SK-N-SH (cell line): ENCODE results near the gene EFTUD2. TPM values are rescaled to one million over a fixed set of nuclear protein-coding genes. Genes with fewer than 3 reads are reported as not detected.

ENCODE experiments used
- CTCF ChIA-PET: fragments of 300-600, 350-600 bp; formaldehyde crosslinking; extraction: SDS; loops from one replicate; lab custom pipeline; 2021; lab: Yijun Ruan, JAX
- POLR2A ChIA-PET: fragments of 350-600 bp; sonication (Branson Sonifier 250); formaldehyde crosslinking; extraction: SDS; loops from one replicate; lab custom pipeline; 2020; ENCODE audit warnings: antibody characterized with exemption, inconsistent platforms; lab: Yijun Ruan, JAX
- DNase-seq: peaks from one replicate; pipeline ENCODE4 v3.0.0; 2012
- H2AFZ ChIP-seq: fragments of 200-600 bp; sonication (generic); 2 replicates; pipeline ENCODE4 v1.8.1; 2016; ENCODE audit warnings: antibody characterized with exemption, mild to moderate bottlenecking, low read depth
- H3F3A ChIP-seq: fragments of 200-600 bp; sonication (generic); replicated peaks from 2 replicates; pipeline ENCODE3; 2016; ENCODE audit warnings: antibody characterized with exemption, mild to moderate bottlenecking; ENCODE audit not compliant: insufficient read depth
- H3K27ac ChIP-seq, 2 experiments: fragments of 200-500 bp in 1 of 2; fragments of 200-600 bp in 1 of 2; sonication (Bioruptor generic) in 1 of 2; sonication (generic), shearing (Covaris generic) in 1 of 2; 2 replicates each; pipeline versions ENCODE4 v1.5.1 to v1.6.1; 2014 to 2016; ENCODE audit warnings: low read depth in 2 of 2, inconsistent platforms in 1 of 2, low read length in 1 of 2, mild to moderate bottlenecking in 1 of 2, mixed read lengths in 1 of 2
- H3K27me3 ChIP-seq: fragments of 200-600 bp; sonication (generic), shearing (Covaris generic); 2 replicates; pipeline ENCODE4 v1.6.1; 2016; ENCODE audit warnings: mixed run types; ENCODE audit not compliant: insufficient read depth
- H3K36me3 ChIP-seq, 2 experiments: fragments of 200-500 bp in 1 of 2; fragments of 200-600 bp in 1 of 2; sonication (Bioruptor generic) in 1 of 2; sonication (generic) in 1 of 2; replicated peaks in 1 of 2; 2 replicates each; pipeline versions ENCODE3 to v1.5.1; 2014 to 2016; ENCODE audit warnings: low read length in 1 of 2, mild to moderate bottlenecking in 1 of 2; ENCODE audit not compliant: insufficient read depth in 2 of 2, control insufficient read depth in 1 of 2
- H3K4me1 ChIP-seq, 2 experiments: fragments of 200-500 bp in 1 of 2; fragments of 200-600 bp in 1 of 2; sonication (Bioruptor generic) in 1 of 2; sonication (generic), shearing (Covaris generic) in 1 of 2; 2 replicates each; pipeline versions ENCODE4 v1.5.1 to v1.6.1; 2014 to 2016; ENCODE audit warnings: low read depth in 1 of 2, low read length in 1 of 2, mixed run types in 1 of 2; ENCODE audit not compliant: insufficient read depth in 2 of 2, control insufficient read depth in 1 of 2
- H3K4me2 ChIP-seq: fragments of 200-600 bp; sonication (generic), shearing (Covaris generic); 2 replicates; pipeline ENCODE4 v1.6.1; 2017; ENCODE audit warnings: mixed run types
- H3K4me3 ChIP-seq, 2 experiments: fragments of 200-500 bp in 1 of 2; fragments of 200-600 bp in 1 of 2; sonication (Bioruptor generic) in 1 of 2; sonication (generic), shearing (Covaris generic) in 1 of 2; 2 replicates each; pipeline versions ENCODE4 v1.5.1 to v1.8.1; 2014 to 2016; ENCODE audit warnings: low read depth in 2 of 2, inconsistent platforms in 1 of 2, low read length in 1 of 2, mild to moderate bottlenecking in 1 of 2, mixed read lengths in 1 of 2, moderate library complexity in 1 of 2
- H3K79me2 ChIP-seq: fragments of 200-600 bp; sonication (generic); 2 replicates; pipeline ENCODE4 v1.8.1; 2017; ENCODE audit warnings: mild to moderate bottlenecking; ENCODE audit not compliant: insufficient read depth
- H3K9ac ChIP-seq: fragments of 200-600 bp; sonication (generic); 2 replicates; pipeline ENCODE4 v1.6.1; 2017; ENCODE audit warnings: mixed run types
- H3K9me2 ChIP-seq: fragments of 200-600 bp; sonication (generic); 2 replicates; pipeline ENCODE4 v1.6.1; 2017; ENCODE audit warnings: mixed run types
- H3K9me3 ChIP-seq: fragments of 200-600 bp; sonication (generic); 2 replicates; pipeline ENCODE4 v1.6.1; 2017; ENCODE audit warnings: mixed run types, mild to moderate bottlenecking, moderate library complexity
- H4K20me1 ChIP-seq: fragments of 200-600 bp; sonication (generic); 2 replicates; pipeline ENCODE4 v1.6.1; 2017; ENCODE audit warnings: mild to moderate bottlenecking, mixed run types; ENCODE audit not compliant: insufficient read depth
- EP300 ChIP-seq, 2 experiments: IDR thresholded peaks; 2 replicates each; pipeline versions ENCODE4 v1.4.0 to v1.6.1; 2012; ENCODE audit warnings: borderline replicate concordance in 1 of 2, low read depth in 1 of 2, low read length in 1 of 2
- EZH2phosphoT487 ChIP-seq: fragments of 200-600 bp; sonication (generic); IDR thresholded peaks from 2 replicates; pipeline ENCODE4 v1.6.1; 2017; ENCODE audit warnings: low read depth, mixed run types, mild to moderate bottlenecking, antibody characterized with exemption, moderate library complexity, borderline replicate concordance
- FOSL2 ChIP-seq: IDR thresholded peaks from 2 replicates; pipeline ENCODE4 v1.4.0; 2012; ENCODE audit warnings: low read depth, mild to moderate bottlenecking, moderate library complexity, borderline replicate concordance
- GABPA ChIP-seq: IDR thresholded peaks from 2 replicates; pipeline ENCODE4 v1.4.0; 2012; ENCODE audit warnings: low read depth, mild to moderate bottlenecking
- MEF2A ChIP-seq: IDR thresholded peaks from 2 replicates; pipeline ENCODE4 v1.4.0; 2012; ENCODE audit warnings: low read depth, borderline replicate concordance
- MXI1 ChIP-seq: IDR thresholded peaks from 2 replicates; pipeline ENCODE4 v1.6.1; 2012; ENCODE audit warnings: mild to moderate bottlenecking, low read depth, low read length, improper control_type of control experiment
- NFIC ChIP-seq: IDR thresholded peaks from 2 replicates; pipeline ENCODE4 v1.4.0; 2012; ENCODE audit warnings: borderline replicate concordance
- NRF1 ChIP-seq: IDR thresholded peaks from 2 replicates; pipeline ENCODE4 v1.6.1; 2012; ENCODE audit warnings: low read depth, mild to moderate bottlenecking, low read length
- POLR2AphosphoS5 ChIP-seq: IDR thresholded peaks from 2 replicates; pipeline ENCODE4 v1.6.1; 2012; ENCODE audit warnings: low read depth, low read length
- SMC3 ChIP-seq: IDR thresholded peaks from 2 replicates; pipeline ENCODE4 v1.6.1; 2012; ENCODE audit warnings: low read depth, low read length, improper control_type of control experiment
- TCF12 ChIP-seq: IDR thresholded peaks from 2 replicates; pipeline ENCODE4 v1.4.0; 2012
- YY1 ChIP-seq: IDR thresholded peaks from 2 replicates; pipeline ENCODE4 v1.4.0; 2012; ENCODE audit warnings: low read depth, mild to moderate bottlenecking
- WGBS: methylation state at CpG from one replicate; pipeline ENCODE4 v1.1.6; 2017; ENCODE audit warnings: low lambda C conversion rate; 5-methylcytosine and 5-hydroxymethylcytosine counted together
- polyA plus RNA-seq, 3 experiments: library from polyadenylated mRNA; depleted of rRNA; stranded (reverse); fragments of >200 nt; gene quantifications; 2 replicates each; pipeline ENCODE4 v1.2.3, GENCODE V29; 2012
- TF ChIP-seq, protein P1 (sequence below): IDR thresholded peaks from 2 replicates; pipeline ENCODE4 v1.4.0; 2012; ENCODE audit warnings: low read depth, borderline replicate concordance
- TF ChIP-seq, protein P2 (sequence below): fragments of 200-600 bp; sonication (generic); IDR thresholded peaks from 2 replicates; pipeline ENCODE4 v1.6.1; 2017; ENCODE audit warnings: antibody characterized with exemption, mild to moderate bottlenecking, moderate library complexity
- TF ChIP-seq, protein P3 (sequence below): IDR thresholded peaks from 2 replicates; pipeline ENCODE4 v1.6.1; 2012; ENCODE audit warnings: mild to moderate bottlenecking, low read depth, low read length, moderate library complexity
- TF ChIP-seq, protein P4 (sequence below): fragments of 150-350 bp; IDR thresholded peaks from 2 replicates; pipeline ENCODE4 v1.6.1; 2017; ENCODE audit warnings: antibody characterized with exemption, low read length, low read depth, borderline replicate concordance

The EFTUD2 gene
- polyA plus RNA-seq, 1 of the 3 experiments (the other 2 are of a cell fraction), result 82.9 TPM

DNA sequence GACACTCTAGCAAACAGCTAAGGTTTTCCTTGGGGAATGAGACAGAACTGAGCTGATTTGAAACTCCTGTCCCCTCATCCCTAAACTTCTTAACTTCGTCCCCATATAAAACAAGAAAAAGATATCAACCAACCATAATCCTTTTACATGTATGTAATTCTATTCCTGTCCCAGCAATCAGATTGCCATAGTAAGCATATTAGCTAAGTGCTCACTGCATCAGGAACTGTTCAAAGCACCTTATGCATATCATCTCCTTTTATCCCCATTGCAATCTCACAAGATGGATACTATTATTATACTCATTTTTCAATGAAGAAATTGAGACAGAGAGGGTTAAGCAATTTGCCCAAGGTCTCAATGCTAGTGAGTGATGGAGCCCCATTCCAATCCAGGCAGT lies 41.5 kb upstream of the EFTUD2 start:
- Histone ChIP-seq H3K9me2 (no peaks in the 10 kb centered on the region), H4K20me1 (no peaks in the 10 kb centered on the region; the same call in 1 of the 2 replicates), H3K9me3 (no peaks in the 10 kb centered on the region), H3K79me2 (peaks cover 98% of the 10 kb centered on the region), H3K4me3 (no peak overlapping the region), H3K9ac (no peak overlapping the region), H3K4me2 (no peak overlapping the region), H3F3A (peaks cover 35% of the 10 kb centered on the region), H3K36me3 (peaks cover 13 to 39% of the 10 kb centered on the region in 2 experiments), H2AFZ (no peak overlapping the region), H3K4me1 (peaks cover 0 to 15% of the 10 kb centered on the region in 2 experiments; a peak in 1 of 4 replicates), H3K27me3 (no peaks in the 10 kb centered on the region), H3K27ac (peak overlapping the region in 1 of 2 experiments; percentile 40; a peak in 2 of 4 replicates)
- CTCF ChIA-PET, result interaction anchor here (1.2 to 3.1 kb wide), 8 partner anchors 9 to 195 kb away, joined by 3 to 15 read pairs (median 5); partner anchors contain the start of genes ACBD4 and PLCD3
- no peak for DNase-seq
- POLR2A ChIA-PET, result no interaction called here
- WGBS, result 82% methylated on average over 1 of the region's 1 CpG
- TF ChIP-seq GABPA (no peak), POLR2AphosphoS5 (no peak), NFIC (no peak), MXI1 (no peak), SMC3 (no peak), FOSL2 (no peak), EZH2phosphoT487 (no peak), TCF12 (no peak), YY1 (no peak), EP300 (IDR thresholded peaks at IDR 0.05; ENCODE audit: borderline replicate concordance in 1 of 2, low read depth in 1 of 2, low read length in 1 of 2) (no peak), NRF1 (no peak), MEF2A (no peak)
- TF ChIP-seq, protein P1, sequence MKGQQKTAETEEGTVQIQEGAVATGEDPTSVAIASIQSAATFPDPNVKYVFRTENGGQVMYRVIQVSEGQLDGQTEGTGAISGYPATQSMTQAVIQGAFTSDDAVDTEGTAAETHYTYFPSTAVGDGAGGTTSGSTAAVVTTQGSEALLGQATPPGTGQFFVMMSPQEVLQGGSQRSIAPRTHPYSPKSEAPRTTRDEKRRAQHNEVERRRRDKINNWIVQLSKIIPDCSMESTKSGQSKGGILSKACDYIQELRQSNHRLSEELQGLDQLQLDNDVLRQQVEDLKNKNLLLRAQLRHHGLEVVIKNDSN, result no peak
- TF ChIP-seq, protein P2, sequence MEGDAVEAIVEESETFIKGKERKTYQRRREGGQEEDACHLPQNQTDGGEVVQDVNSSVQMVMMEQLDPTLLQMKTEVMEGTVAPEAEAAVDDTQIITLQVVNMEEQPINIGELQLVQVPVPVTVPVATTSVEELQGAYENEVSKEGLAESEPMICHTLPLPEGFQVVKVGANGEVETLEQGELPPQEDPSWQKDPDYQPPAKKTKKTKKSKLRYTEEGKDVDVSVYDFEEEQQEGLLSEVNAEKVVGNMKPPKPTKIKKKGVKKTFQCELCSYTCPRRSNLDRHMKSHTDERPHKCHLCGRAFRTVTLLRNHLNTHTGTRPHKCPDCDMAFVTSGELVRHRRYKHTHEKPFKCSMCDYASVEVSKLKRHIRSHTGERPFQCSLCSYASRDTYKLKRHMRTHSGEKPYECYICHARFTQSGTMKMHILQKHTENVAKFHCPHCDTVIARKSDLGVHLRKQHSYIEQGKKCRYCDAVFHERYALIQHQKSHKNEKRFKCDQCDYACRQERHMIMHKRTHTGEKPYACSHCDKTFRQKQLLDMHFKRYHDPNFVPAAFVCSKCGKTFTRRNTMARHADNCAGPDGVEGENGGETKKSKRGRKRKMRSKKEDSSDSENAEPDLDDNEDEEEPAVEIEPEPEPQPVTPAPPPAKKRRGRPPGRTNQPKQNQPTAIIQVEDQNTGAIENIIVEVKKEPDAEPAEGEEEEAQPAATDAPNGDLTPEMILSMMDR, result no peak
- TF ChIP-seq, protein P3, sequence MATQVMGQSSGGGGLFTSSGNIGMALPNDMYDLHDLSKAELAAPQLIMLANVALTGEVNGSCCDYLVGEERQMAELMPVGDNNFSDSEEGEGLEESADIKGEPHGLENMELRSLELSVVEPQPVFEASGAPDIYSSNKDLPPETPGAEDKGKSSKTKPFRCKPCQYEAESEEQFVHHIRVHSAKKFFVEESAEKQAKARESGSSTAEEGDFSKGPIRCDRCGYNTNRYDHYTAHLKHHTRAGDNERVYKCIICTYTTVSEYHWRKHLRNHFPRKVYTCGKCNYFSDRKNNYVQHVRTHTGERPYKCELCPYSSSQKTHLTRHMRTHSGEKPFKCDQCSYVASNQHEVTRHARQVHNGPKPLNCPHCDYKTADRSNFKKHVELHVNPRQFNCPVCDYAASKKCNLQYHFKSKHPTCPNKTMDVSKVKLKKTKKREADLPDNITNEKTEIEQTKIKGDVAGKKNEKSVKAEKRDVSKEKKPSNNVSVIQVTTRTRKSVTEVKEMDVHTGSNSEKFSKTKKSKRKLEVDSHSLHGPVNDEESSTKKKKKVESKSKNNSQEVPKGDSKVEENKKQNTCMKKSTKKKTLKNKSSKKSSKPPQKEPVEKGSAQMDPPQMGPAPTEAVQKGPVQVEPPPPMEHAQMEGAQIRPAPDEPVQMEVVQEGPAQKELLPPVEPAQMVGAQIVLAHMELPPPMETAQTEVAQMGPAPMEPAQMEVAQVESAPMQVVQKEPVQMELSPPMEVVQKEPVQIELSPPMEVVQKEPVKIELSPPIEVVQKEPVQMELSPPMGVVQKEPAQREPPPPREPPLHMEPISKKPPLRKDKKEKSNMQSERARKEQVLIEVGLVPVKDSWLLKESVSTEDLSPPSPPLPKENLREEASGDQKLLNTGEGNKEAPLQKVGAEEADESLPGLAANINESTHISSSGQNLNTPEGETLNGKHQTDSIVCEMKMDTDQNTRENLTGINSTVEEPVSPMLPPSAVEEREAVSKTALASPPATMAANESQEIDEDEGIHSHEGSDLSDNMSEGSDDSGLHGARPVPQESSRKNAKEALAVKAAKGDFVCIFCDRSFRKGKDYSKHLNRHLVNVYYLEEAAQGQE, result no peak
- TF ChIP-seq, protein P4, sequence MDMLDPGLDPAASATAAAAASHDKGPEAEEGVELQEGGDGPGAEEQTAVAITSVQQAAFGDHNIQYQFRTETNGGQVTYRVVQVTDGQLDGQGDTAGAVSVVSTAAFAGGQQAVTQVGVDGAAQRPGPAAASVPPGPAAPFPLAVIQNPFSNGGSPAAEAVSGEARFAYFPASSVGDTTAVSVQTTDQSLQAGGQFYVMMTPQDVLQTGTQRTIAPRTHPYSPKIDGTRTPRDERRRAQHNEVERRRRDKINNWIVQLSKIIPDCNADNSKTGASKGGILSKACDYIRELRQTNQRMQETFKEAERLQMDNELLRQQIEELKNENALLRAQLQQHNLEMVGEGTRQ, result no peak
